Ishikawa (cell line): ENCODE results near the gene RUBCNL.

Source experiments
- CEBPB ChIP-seq: IDR thresholded peaks from 2 replicates; pipeline ENCODE4 v1.6.1; 2012
- CREB1 ChIP-seq: IDR thresholded peaks from 2 replicates; pipeline ENCODE4 v1.6.1; 2012; ENCODE audit warnings: low read depth
- EGR1 ChIP-seq: IDR thresholded peaks from 2 replicates; pipeline ENCODE4 v1.6.1; 2012
- EP300 ChIP-seq: IDR thresholded peaks from 2 replicates; pipeline ENCODE4 v1.6.1; 2012; ENCODE audit warnings: borderline replicate concordance
- FOXM1 ChIP-seq: IDR thresholded peaks from 2 replicates; pipeline ENCODE4 v1.6.1; 2012; ENCODE audit warnings: low read depth, borderline replicate concordance
- NFIC ChIP-seq: IDR thresholded peaks from 2 replicates; pipeline ENCODE4 v1.6.1; 2012
- RAD21 ChIP-seq: IDR thresholded peaks from 2 replicates; pipeline ENCODE4 v1.6.1; 2012; ENCODE audit warnings: low read depth
- TAF1 ChIP-seq: IDR thresholded peaks from 2 replicates; pipeline ENCODE4 v1.6.1; 2012; ENCODE audit warnings: low read depth, mild to moderate bottlenecking
- TCF12 ChIP-seq: IDR thresholded peaks from 2 replicates; pipeline ENCODE4 v1.6.1; 2012; ENCODE audit warnings: low read depth
- TEAD4 ChIP-seq: IDR thresholded peaks from 2 replicates; pipeline ENCODE4 v1.6.1; 2012
- USF1 ChIP-seq: IDR thresholded peaks from 2 replicates; pipeline ENCODE4 v1.6.1; 2012
- YY1 ChIP-seq: IDR thresholded peaks from 2 replicates; pipeline ENCODE4 v1.6.1; 2012; ENCODE audit warnings: low read depth
- ZBTB7A ChIP-seq: IDR thresholded peaks from 2 replicates; pipeline ENCODE4 v1.6.1; 2012; ENCODE audit warnings: low read depth
- TF ChIP-seq, protein P1 (sequence below): IDR thresholded peaks from 2 replicates; pipeline ENCODE4 v1.6.1; 2012
- TF ChIP-seq, protein P2 (sequence below): IDR thresholded peaks from 2 replicates; pipeline ENCODE4 v1.6.1; 2012; ENCODE audit warnings: low read depth, mild to moderate bottlenecking

The RUBCNL gene

GRCh38 chr13:46387064-46387851 is at the start of gene RUBCNL:
TSS of gene RUBCNL (minus strand) at chr13:46387252. CDS start at chr13:46372475, 14,777 bp downstream.
- no peak for TF ChIP-seq FOXM1
- no peak for TF ChIP-seq EP300
- no peak for TF ChIP-seq YY1
- no peak for TF ChIP-seq TAF1
- TF ChIP-seq, protein P1, sequence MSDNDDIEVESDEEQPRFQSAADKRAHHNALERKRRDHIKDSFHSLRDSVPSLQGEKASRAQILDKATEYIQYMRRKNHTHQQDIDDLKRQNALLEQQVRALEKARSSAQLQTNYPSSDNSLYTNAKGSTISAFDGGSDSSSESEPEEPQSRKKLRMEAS: 0 out of 2 replicates have a peak, but pooled peaks have one; percentile 34
- TF ChIP-seq ZBTB7A: no peak
- no peak for TF ChIP-seq CEBPB

GRCh38 chr13:46405457-46405856 is 18.4 kb upstream of the RUBCNL start:
- TF ChIP-seq YY1: no peak
- no peak for TF ChIP-seq CEBPB
- no peak for TF ChIP-seq EGR1
- TF ChIP-seq, protein P2, sequence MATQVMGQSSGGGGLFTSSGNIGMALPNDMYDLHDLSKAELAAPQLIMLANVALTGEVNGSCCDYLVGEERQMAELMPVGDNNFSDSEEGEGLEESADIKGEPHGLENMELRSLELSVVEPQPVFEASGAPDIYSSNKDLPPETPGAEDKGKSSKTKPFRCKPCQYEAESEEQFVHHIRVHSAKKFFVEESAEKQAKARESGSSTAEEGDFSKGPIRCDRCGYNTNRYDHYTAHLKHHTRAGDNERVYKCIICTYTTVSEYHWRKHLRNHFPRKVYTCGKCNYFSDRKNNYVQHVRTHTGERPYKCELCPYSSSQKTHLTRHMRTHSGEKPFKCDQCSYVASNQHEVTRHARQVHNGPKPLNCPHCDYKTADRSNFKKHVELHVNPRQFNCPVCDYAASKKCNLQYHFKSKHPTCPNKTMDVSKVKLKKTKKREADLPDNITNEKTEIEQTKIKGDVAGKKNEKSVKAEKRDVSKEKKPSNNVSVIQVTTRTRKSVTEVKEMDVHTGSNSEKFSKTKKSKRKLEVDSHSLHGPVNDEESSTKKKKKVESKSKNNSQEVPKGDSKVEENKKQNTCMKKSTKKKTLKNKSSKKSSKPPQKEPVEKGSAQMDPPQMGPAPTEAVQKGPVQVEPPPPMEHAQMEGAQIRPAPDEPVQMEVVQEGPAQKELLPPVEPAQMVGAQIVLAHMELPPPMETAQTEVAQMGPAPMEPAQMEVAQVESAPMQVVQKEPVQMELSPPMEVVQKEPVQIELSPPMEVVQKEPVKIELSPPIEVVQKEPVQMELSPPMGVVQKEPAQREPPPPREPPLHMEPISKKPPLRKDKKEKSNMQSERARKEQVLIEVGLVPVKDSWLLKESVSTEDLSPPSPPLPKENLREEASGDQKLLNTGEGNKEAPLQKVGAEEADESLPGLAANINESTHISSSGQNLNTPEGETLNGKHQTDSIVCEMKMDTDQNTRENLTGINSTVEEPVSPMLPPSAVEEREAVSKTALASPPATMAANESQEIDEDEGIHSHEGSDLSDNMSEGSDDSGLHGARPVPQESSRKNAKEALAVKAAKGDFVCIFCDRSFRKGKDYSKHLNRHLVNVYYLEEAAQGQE: no peak
- TF ChIP-seq, protein P1: no peak
- no peak for TF ChIP-seq CREB1
- TF ChIP-seq TCF12: no peak
- TF ChIP-seq RAD21: no peak
- no peak for TF ChIP-seq ZBTB7A
- TF ChIP-seq FOXM1: no peak
- TF ChIP-seq TAF1: no peak

DNA sequence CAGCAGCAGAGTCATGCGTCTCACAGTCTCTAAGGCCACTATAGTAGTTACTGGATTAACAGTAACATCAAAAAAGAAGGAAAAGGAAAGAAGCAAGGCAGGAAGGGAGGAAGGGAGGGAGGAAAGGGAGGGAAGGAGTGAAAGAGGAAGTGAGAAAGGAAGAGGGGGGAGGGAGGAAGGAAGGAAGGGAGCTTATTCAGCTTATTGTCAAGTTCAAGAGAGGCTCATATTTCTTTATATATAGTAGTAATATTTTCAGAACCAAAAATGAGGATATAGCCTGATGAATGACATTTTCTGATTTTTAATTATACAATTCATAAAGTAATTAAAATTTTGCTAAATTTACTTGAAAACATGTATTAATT is 17.7 kb upstream of the RUBCNL start:
- TF ChIP-seq, protein P1: no peak
- no peak for TF ChIP-seq YY1
- TF ChIP-seq CREB1: no peak
- TF ChIP-seq FOXM1: no peak
- TF ChIP-seq TEAD4: no peak
- no peak for TF ChIP-seq USF1
- TF ChIP-seq EP300: no peak
- no peak for TF ChIP-seq NFIC
- no peak for TF ChIP-seq TCF12
- TF ChIP-seq, protein P2: no peak

- TF ChIP-seq CREB1 (no peak), TEAD4 (no peak), YY1 (no peak), CEBPB (no peak), FOXM1 (no peak), RAD21 (no peak), TCF12 (no peak), USF1 (no peak), NFIC (no peak), ZBTB7A (no peak), EP300 (no peak), TAF1 (no peak), EGR1 (no peak)
- TF ChIP-seq, protein P2: no peak
- TF ChIP-seq, protein P1: no peak
Observed at GRCh38 chr13:46403851-46404732, 17.0 kb upstream of the RUBCNL start.
